Fibroblast of skin of abdomen (primary cell): ENCODE data around the gene CTAG1A.
"Not testable (repeated sequence)": the region's sequence is repeated elsewhere in the genome, so short reads cannot be mapped to it uniquely, and the experiment has no call there.

Experiments used
- DNase-seq: peaks from one replicate; pipeline ENCODE4 v3.0.0-alpha.2; 2013

Gene CTAG1A

DNA sequence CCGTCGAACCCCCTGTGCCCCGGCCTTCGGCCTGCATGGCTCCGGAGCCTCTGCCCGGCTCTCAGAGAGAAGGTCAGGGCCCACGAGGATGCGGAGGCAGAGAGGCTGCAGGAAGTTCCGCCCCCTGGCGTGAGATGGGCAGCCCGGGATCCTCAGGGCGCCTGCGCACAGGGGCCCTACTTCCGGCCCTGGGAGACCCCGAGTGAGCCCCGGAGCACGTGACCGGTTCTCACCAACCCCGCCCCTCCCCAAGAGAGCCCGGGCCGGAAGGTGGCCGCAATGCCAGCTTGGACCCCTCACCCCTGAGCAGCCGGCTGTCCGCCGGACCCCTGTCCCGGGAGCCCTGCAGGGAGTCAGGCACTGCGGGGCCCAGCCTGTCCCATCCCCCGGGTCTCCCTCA is 34.2 kb downstream of the CTAG1A start, which contains the start of gene CTAG1B:
TSS of gene CTAG1B (minus strand) at position 101 of the 400 bp plus-strand sequence. CDS start at position 37, 64 bp downstream.
- DNase-seq, result not testable (repeated sequence)

GRCh38 chrX:154620767-154621414 is 36.0 kb downstream of the CTAG1A start:
- DNase-seq, result not testable (repeated sequence)

GRCh38 chrX:154628960-154629359 is 44.0 kb downstream of the CTAG1A start:
- DNase-seq, result not testable (repeated sequence)

DNA sequence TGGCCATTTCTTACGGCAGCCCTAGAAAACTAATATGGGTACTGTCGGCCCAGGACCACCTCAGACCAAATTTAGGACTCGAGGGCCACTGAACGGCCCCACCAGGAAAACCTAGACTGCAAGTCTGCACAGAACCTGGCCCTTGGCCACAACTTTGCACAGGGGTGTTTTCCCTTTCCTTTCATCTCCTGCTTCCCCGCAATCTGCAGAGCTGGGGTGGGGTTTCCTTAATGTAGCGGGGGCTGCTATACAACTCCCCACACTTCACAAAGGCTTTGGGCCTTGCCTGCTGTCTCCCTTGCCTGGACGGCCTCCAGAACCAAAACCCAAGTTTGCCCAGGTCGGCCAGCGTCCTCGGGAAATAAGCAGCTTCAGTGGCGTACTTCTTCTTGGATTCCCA is 46.0 kb downstream of the CTAG1A start:
- DNase-seq, result not testable (repeated sequence)

GRCh38 chrX:154633661-154634060 is 48.7 kb downstream of the CTAG1A start:
- DNase-seq, result not testable (repeated sequence)
